GM20000 (cell line): Measurements from ENCODE around the gene TMSB4X.
A peak's percentile ranks its signal among the peaks of the same experiment; 100 is the strongest.

ENCODE experiments used
- DNase-seq: peaks from one replicate; pipeline ENCODE4 v3.0.0; 2012; ENCODE audit warnings: low spot score
- CTCF ChIP-seq: IDR thresholded peaks from 2 replicates; pipeline ENCODE4 v1.5.1; 2012; ENCODE audit warnings: mild to moderate bottlenecking, control low read depth; ENCODE audit errors: extremely low read depth, missing control alignments

Gene TMSB4X

GRCh38 chrX:12945494-12945893 lies 29.4 kb upstream of the TMSB4X start:
- no peak for DNase-seq
- TF ChIP-seq CTCF, result no peak

- TF ChIP-seq CTCF, result no peak
Observed at GRCh38 chrX:12946406-12946805, 28.5 kb upstream of the TMSB4X start.

GRCh38 chrX:12946838-12947544 lies 27.9 kb upstream of the TMSB4X start:
- peak; percentile 75 for TF ChIP-seq CTCF
- peak; percentile 46 for DNase-seq

More at GRCh38 chrX:12946406-12946805, 28.5 kb upstream of the TMSB4X start:
- no peak for DNase-seq

- no peak for TF ChIP-seq CTCF
- no peak for DNase-seq
Observed at GRCh38 chrX:12947545-12948235, 27.2 kb upstream of the TMSB4X start.

- DNase-seq, result no peak
- TF ChIP-seq CTCF, result no peak
Observed at GRCh38 chrX:12948495-12948894, 26.4 kb upstream of the TMSB4X start.

- TF ChIP-seq CTCF, result no peak
- no peak for DNase-seq
Observed at GRCh38 chrX:12949205-12949926, 25.5 kb upstream of the TMSB4X start.
